ENCODE data around the gene MAPKAPK2. TPM values are rescaled to one million over a fixed set of nuclear protein-coding genes. Genes with fewer than 3 reads are reported as not detected.

MAPKAPK2 gene
- total RNA-seq, 2 experiments from 2014 or later: 96.9 to 97.4 TPM

GRCh38 chr1:206705726-206706297 is 21.1 kb downstream of the MAPKAPK2 start:
- intact Hi-C loops (cut with micrococcal nuclease): no loop called here
- H3K27me3 Mint-ChIP-seq: no peaks in the 10 kb centered on the region
- H3K27ac Mint-ChIP-seq: peak overlapping the region; percentile 83
- H3K36me3 Mint-ChIP-seq: no peaks in the 10 kb centered on the region
- POLR2A ChIA-PET: interaction anchor here (1.1 to 2.6 kb wide), 2 partner anchors 20 kb away, joined by 5 to 14 read pairs; partner anchors contain the start of gene MAPKAPK2
- DNase-seq: no peak
- peaks cover 92% of the 10 kb centered on the region for H3K4me1 Mint-ChIP-seq (ENCODE audit: low read depth)
- no peaks in the 10 kb centered on the region for H3K9me3 Mint-ChIP-seq
- CTCF ChIA-PET: interaction anchor here (0.8 to 3.6 kb wide), 11 partner anchors 10 to 243 kb away, joined by 3 to 21 read pairs (median 4); no protein-coding TSS in a partner anchor
- H3K4me3 Mint-ChIP-seq: peak overlapping the region; percentile 9

GRCh38 chr1:206706298-206706791 is 21.6 kb downstream of the MAPKAPK2 start:
- ChIA-PET CTCF (interaction anchor here (0.9 to 3.6 kb wide), 7 partner anchors 9 to 243 kb away, joined by 3 to 21 read pairs (median 6); no protein-coding TSS in a partner anchor), POLR2A (interaction anchor here (0.6 to 1.4 kb wide), 4 partner anchors 10 to 72 kb away, joined by 3 to 5 read pairs (median 4); partner anchors contain the start of gene DYRK3)
- no peak overlapping the region for H3K4me3 Mint-ChIP-seq
- peak overlapping the region; percentile 83 for H3K27ac Mint-ChIP-seq
- intact Hi-C loops (cut with micrococcal nuclease): no loop called here
- no peaks in the 10 kb centered on the region for H3K27me3 Mint-ChIP-seq
- peaks cover 87% of the 10 kb centered on the region for H3K4me1 Mint-ChIP-seq (ENCODE audit: low read depth)
- no peaks in the 10 kb centered on the region for H3K9me3 Mint-ChIP-seq
- no peaks in the 10 kb centered on the region for H3K36me3 Mint-ChIP-seq
- peak; percentile 88 for DNase-seq

- H3K4me3 Mint-ChIP-seq: no peak overlapping the region
- DNase-seq: no peak
- no peaks in the 10 kb centered on the region for H3K27me3 Mint-ChIP-seq
- peaks cover 90% of the 10 kb centered on the region for H3K4me1 Mint-ChIP-seq (ENCODE audit: low read depth)
- H3K27ac Mint-ChIP-seq: peak overlapping the region; percentile 83
- ChIA-PET POLR2A (interaction anchor here (0.6 to 1.4 kb wide), 4 partner anchors 10 to 72 kb away, joined by 3 to 5 read pairs (median 4); partner anchors contain the start of gene DYRK3), CTCF (interaction anchor here (0.9 to 3.4 kb wide), 4 partner anchors 8 to 206 kb away, joined by 3 to 16 read pairs (median 4); no protein-coding TSS in a partner anchor)
- H3K36me3 Mint-ChIP-seq: no peaks in the 10 kb centered on the region
- intact Hi-C loops (cut with micrococcal nuclease): no loop called here
- no peaks in the 10 kb centered on the region for H3K9me3 Mint-ChIP-seq
Measured at GRCh38 chr1:206706806-206707366, 22.2 kb downstream of the MAPKAPK2 start.

- ChIA-PET CTCF (interaction anchor here (0.9 kb wide), 2 partner anchors 12 to 19 kb away, joined by 3 read pairs; no protein-coding TSS in a partner anchor), POLR2A (interaction anchor here (0.6 kb wide), 1 partner anchor 8 kb away, joined by 3 read pairs; no protein-coding TSS in a partner anchor)
- intact Hi-C loops (cut with micrococcal nuclease): no loop called here
- peak; percentile 29 for DNase-seq
- Mint-ChIP-seq H3K4me3 (no peak overlapping the region), H3K4me1 (ENCODE audit: low read depth) (peaks cover 88% of the 10 kb centered on the region), H3K27me3 (no peaks in the 10 kb centered on the region), H3K27ac (peak overlapping the region; percentile 38), H3K36me3 (no peaks in the 10 kb centered on the region), H3K9me3 (no peaks in the 10 kb centered on the region)
Measured at GRCh38 chr1:206708058-206708457, 23.4 kb downstream of the MAPKAPK2 start.

GRCh38 chr1:206708882-206709281 is 24.2 kb downstream of the MAPKAPK2 start:
- H3K9me3 Mint-ChIP-seq: no peaks in the 10 kb centered on the region
- ChIA-PET CTCF (interaction anchor here (0.9 to 1.8 kb wide), 5 partner anchors 19 to 223 kb away, joined by 3 to 5 read pairs (median 3); no protein-coding TSS in a partner anchor), POLR2A (no interaction called here)
- H3K4me1 Mint-ChIP-seq (ENCODE audit: low read depth): peaks cover 88% of the 10 kb centered on the region
- DNase-seq: no peak
- no peaks in the 10 kb centered on the region for H3K27me3 Mint-ChIP-seq
- intact Hi-C loops (cut with micrococcal nuclease): no loop called here
- H3K36me3 Mint-ChIP-seq: no peaks in the 10 kb centered on the region
- H3K4me3 Mint-ChIP-seq: no peak overlapping the region
- no peak overlapping the region for H3K27ac Mint-ChIP-seq

GRCh38 chr1:206709322-206709721 is 24.6 kb downstream of the MAPKAPK2 start:
- Mint-ChIP-seq H3K9me3 (no peaks in the 10 kb centered on the region), H3K4me3 (no peak overlapping the region), H3K36me3 (no peaks in the 10 kb centered on the region), H3K27me3 (no peaks in the 10 kb centered on the region), H3K4me1 (ENCODE audit: low read depth) (peaks cover 88% of the 10 kb centered on the region), H3K27ac (no peak overlapping the region)
- DNase-seq: no peak
- CTCF ChIA-PET: interaction anchor here (0.9 to 5.1 kb wide), 6 partner anchors 17 to 223 kb away, joined by 3 to 34 read pairs (median 4); no protein-coding TSS in a partner anchor
- POLR2A ChIA-PET: no interaction called here
- intact Hi-C loops (cut with micrococcal nuclease): no loop called here

- ChIA-PET CTCF (interaction anchor here (0.9 to 5.1 kb wide), 7 partner anchors 16 to 222 kb away, joined by 3 to 34 read pairs (median 3); no protein-coding TSS in a partner anchor), POLR2A (no interaction called here)
- Mint-ChIP-seq H3K9me3 (no peaks in the 10 kb centered on the region), H3K27ac (no peak overlapping the region), H3K36me3 (no peaks in the 10 kb centered on the region), H3K4me3 (no peak overlapping the region), H3K4me1 (ENCODE audit: low read depth) (peaks cover 88% of the 10 kb centered on the region), H3K27me3 (no peaks in the 10 kb centered on the region)
- DNase-seq: no peak
- intact Hi-C loops (cut with micrococcal nuclease): no loop called here
Measured at GRCh38 chr1:206709772-206710459, 25.2 kb downstream of the MAPKAPK2 start.

GRCh38 chr1:206710460-206710823 is 25.7 kb downstream of the MAPKAPK2 start:
- Mint-ChIP-seq H3K27me3 (no peaks in the 10 kb centered on the region), H3K9me3 (no peaks in the 10 kb centered on the region), H3K4me1 (ENCODE audit: low read depth) (peaks cover 88% of the 10 kb centered on the region), H3K4me3 (no peak overlapping the region), H3K27ac (no peak overlapping the region), H3K36me3 (no peaks in the 10 kb centered on the region)
- DNase-seq: no peak
- POLR2A ChIA-PET: no interaction called here
- intact Hi-C loops (cut with micrococcal nuclease): no loop called here
- CTCF ChIA-PET: interaction anchor here (1.1 to 5.1 kb wide), 3 partner anchors 15 to 201 kb away, joined by 3 to 34 read pairs (median 5); no protein-coding TSS in a partner anchor

GRCh38 chr1:206713070-206713469 is 28.4 kb downstream of the MAPKAPK2 start:
- H3K27ac Mint-ChIP-seq: peak overlapping the region; percentile 21
- DNase-seq: peak; percentile 54
- POLR2A ChIA-PET: interaction anchor here (0.7 to 1.2 kb wide), 2 partner anchors 24 to 269 kb away, joined by 3 read pairs; no protein-coding TSS in a partner anchor

GRCh38 chr1:206713910-206714312 is 29.2 kb downstream of the MAPKAPK2 start:
- POLR2A ChIA-PET: interaction anchor here (0.7 kb wide), 2 partner anchors 39 to 115 kb away, joined by 3 read pairs; no protein-coding TSS in a partner anchor
- Mint-ChIP-seq H3K4me3 (no peak overlapping the region), H3K27me3 (no peaks in the 10 kb centered on the region), H3K36me3 (no peaks in the 10 kb centered on the region), H3K4me1 (ENCODE audit: low read depth) (peaks cover 84% of the 10 kb centered on the region), H3K27ac (peak overlapping the region; percentile 25), H3K9me3 (no peaks in the 10 kb centered on the region)
- CTCF ChIA-PET: interaction anchor here (0.7 to 5.1 kb wide), 6 partner anchors 12 to 198 kb away, joined by 3 to 34 read pairs (median 4); no protein-coding TSS in a partner anchor
- no peak for DNase-seq
- intact Hi-C loops (cut with micrococcal nuclease): loop anchor here (1.0 kb wide), 1 partner anchor 10 kb away; no protein-coding TSS in a partner anchor

More at GRCh38 chr1:206713070-206713469, 28.4 kb downstream of the MAPKAPK2 start:
- H3K4me3 Mint-ChIP-seq: no peak overlapping the region
- CTCF ChIA-PET: interaction anchor here (0.9 to 5.1 kb wide), 6 partner anchors 13 to 220 kb away, joined by 3 to 34 read pairs (median 4); no protein-coding TSS in a partner anchor
- H3K27me3 Mint-ChIP-seq: no peaks in the 10 kb centered on the region
- H3K9me3 Mint-ChIP-seq: no peaks in the 10 kb centered on the region
- no peaks in the 10 kb centered on the region for H3K36me3 Mint-ChIP-seq
- intact Hi-C loops (cut with micrococcal nuclease): loop anchor here (1.0 kb wide), 1 partner anchor 9 kb away; no protein-coding TSS in a partner anchor
- peaks cover 88% of the 10 kb centered on the region for H3K4me1 Mint-ChIP-seq (ENCODE audit: low read depth)

GRCh38 chr1:206714331-206715058 is 29.8 kb downstream of the MAPKAPK2 start:
- Mint-ChIP-seq H3K27ac (peak overlapping the region; percentile 57), H3K27me3 (no peaks in the 10 kb centered on the region), H3K9me3 (no peaks in the 10 kb centered on the region), H3K4me3 (no peak overlapping the region), H3K36me3 (no peaks in the 10 kb centered on the region), H3K4me1 (ENCODE audit: low read depth) (peaks cover 84% of the 10 kb centered on the region)
- POLR2A ChIA-PET: interaction anchor here (0.7 kb wide), 3 partner anchors 39 to 116 kb away, joined by 3 read pairs; no protein-coding TSS in a partner anchor
- intact Hi-C loops (cut with micrococcal nuclease): loop anchor here (5.0 kb wide), 1 partner anchor 32 kb away; the partner anchor contains the start of gene MAPKAPK2
- DNase-seq: no peak
- CTCF ChIA-PET: interaction anchor here (0.6 to 5.1 kb wide), 13 partner anchors 8 to 318 kb away, joined by 3 to 34 read pairs (median 4); partner anchors contain the start of genes C1orf116 and DYRK3

Data from activated CD4-positive, alpha-beta memory T cell treated with anti-CD3 and anti-CD28 coated beads for 36 hours (primary cell).